ENCODE measurements around the gene MUC2.

GRCh38 chr11:1042626-1043562 lies 31.8 kb upstream of the MUC2 start:
- no peak for TF ChIP-seq CTCF (conservative IDR thresholded peaks at IDR 0.05; ENCODE audit: low read depth, low read length)
- no peak for TF ChIP-seq EZH2 (IDR thresholded peaks at IDR 0.05; ENCODE audit: borderline replicate concordance, low read depth, low read length, poor library complexity, severe bottlenecking)
